H9 (cell line): ENCODE results near the gene NR2C1. TPM values are rescaled to one million over a fixed set of nuclear protein-coding genes. Genes with fewer than 3 reads are reported as not detected.

Experiments
- DNase-seq: peaks from one replicate; pipeline ENCODE4 v3.0.0-alpha.2; 2017
- H2AFZ ChIP-seq: one replicate; pipeline ENCODE4 v1.6.1; 2013; ENCODE audit warnings: mild to moderate bottlenecking, low read length, control low read depth, moderate library complexity
- H2AK5ac ChIP-seq: 2 replicates; pipeline ENCODE4 v1.6.1; 2013; ENCODE audit warnings: low read length, control low read depth, mixed read lengths; ENCODE audit not compliant: insufficient read length
- H2BK120ac ChIP-seq: one replicate; pipeline ENCODE4 v1.6.1; 2013; ENCODE audit warnings: low read depth, mild to moderate bottlenecking, low read length, control low read depth, inconsistent platforms; ENCODE audit not compliant: poor library complexity, severe bottlenecking
- H2BK12ac ChIP-seq: 2 replicates; pipeline ENCODE4 v1.6.1; 2013; ENCODE audit warnings: low read length, control low read depth, mixed read lengths, low read depth; ENCODE audit not compliant: insufficient read length
- H2BK15ac ChIP-seq: 2 replicates; pipeline ENCODE4 v1.6.1; 2013; ENCODE audit warnings: low read depth, low read length, control low read depth
- H2BK20ac ChIP-seq: one replicate; pipeline ENCODE4 v1.6.1; 2013; ENCODE audit warnings: low read depth, mild to moderate bottlenecking, low read length, control low read depth, inconsistent platforms; ENCODE audit not compliant: poor library complexity, severe bottlenecking
- H2BK5ac ChIP-seq: 2 replicates; pipeline ENCODE4 v1.6.1; 2013; ENCODE audit warnings: low read length, control low read depth, mixed read lengths; ENCODE audit not compliant: insufficient read length
- H3K14ac ChIP-seq: 2 replicates; pipeline ENCODE4 v1.6.1; 2013; ENCODE audit warnings: low read length, control low read depth; ENCODE audit not compliant: insufficient read depth
- H3K18ac ChIP-seq: 2 replicates; pipeline ENCODE4 v1.6.1; 2013; ENCODE audit warnings: low read depth, mild to moderate bottlenecking, mixed read lengths, low read length, control low read depth; ENCODE audit not compliant: insufficient read length
- H3K23ac ChIP-seq: 2 replicates; pipeline ENCODE4 v1.6.1; 2013; ENCODE audit warnings: low read length, control low read depth, mixed read lengths, low read depth; ENCODE audit not compliant: insufficient read length
- H3K23me2 ChIP-seq: 2 replicates; pipeline ENCODE4 v1.6.1; 2013; ENCODE audit warnings: low read depth, mild to moderate bottlenecking, mixed read lengths, low read length, control low read depth; ENCODE audit not compliant: insufficient read length, poor library complexity, severe bottlenecking
- H3K27ac ChIP-seq: 2 replicates; pipeline ENCODE4 v1.5.1; 2013; ENCODE audit warnings: low read length, control low read depth, mixed read lengths, low read depth; ENCODE audit not compliant: insufficient read length
- H3K27me3 ChIP-seq: 2 replicates; pipeline ENCODE4 v1.6.1; 2013; ENCODE audit warnings: low read length, control low read depth, inconsistent platforms; ENCODE audit not compliant: insufficient read depth
- H3K4ac ChIP-seq: 2 replicates; pipeline ENCODE4 v1.6.1; 2013; ENCODE audit warnings: low read depth, mild to moderate bottlenecking, control low read depth, inconsistent platforms, low read length, moderate library complexity
- H3K4me1 ChIP-seq: 2 replicates; pipeline ENCODE4 v1.6.1; 2013; ENCODE audit warnings: low read length, control low read depth, inconsistent platforms; ENCODE audit not compliant: insufficient read depth
- H3K4me2 ChIP-seq: 2 replicates; pipeline ENCODE4 v1.6.1; 2013; ENCODE audit warnings: low read length, control low read depth, mixed read lengths; ENCODE audit not compliant: insufficient read length, insufficient read depth
- H3K56ac ChIP-seq: 2 replicates; pipeline ENCODE4 v1.6.1; 2013; ENCODE audit warnings: low read depth, mild to moderate bottlenecking, mixed read lengths, low read length, control low read depth; ENCODE audit not compliant: insufficient read length
- H3K79me1 ChIP-seq: 2 replicates; pipeline ENCODE4 v1.6.1; 2013; ENCODE audit warnings: low read depth, mild to moderate bottlenecking, moderate library complexity, low read length, control low read depth, inconsistent platforms; ENCODE audit not compliant: insufficient read depth, poor library complexity, severe bottlenecking
- H3K79me2 ChIP-seq: 2 replicates; pipeline ENCODE4 v1.6.1; 2013; ENCODE audit warnings: low read length, control low read depth, inconsistent platforms; ENCODE audit not compliant: insufficient read depth
- H3K9ac ChIP-seq: 2 replicates; pipeline ENCODE4 v1.6.1; 2013; ENCODE audit warnings: low read length, control low read depth, mixed read lengths; ENCODE audit not compliant: insufficient read length; ENCODE audit errors: extremely low read depth
- H3K9me3 ChIP-seq: one replicate; pipeline ENCODE4 v1.6.1; 2013; ENCODE audit warnings: low read depth, low read length, inconsistent platforms; ENCODE audit not compliant: control insufficient read depth
- H3T11ph ChIP-seq: one replicate; pipeline ENCODE4 v1.6.1; 2013; ENCODE audit warnings: mild to moderate bottlenecking, low read length, control low read depth, inconsistent platforms
- H4K20me1 ChIP-seq: one replicate; pipeline ENCODE4 v1.6.1; 2013; ENCODE audit not compliant: control insufficient read depth, insufficient read length, insufficient read depth
- H4K5ac ChIP-seq: 2 replicates; pipeline ENCODE4 v1.6.1; 2013; ENCODE audit warnings: low read depth, mild to moderate bottlenecking, mixed read lengths, low read length, control low read depth; ENCODE audit not compliant: insufficient read length
- H4K8ac ChIP-seq: replicated peaks from 2 replicates; pipeline ENCODE4 v1.6.1; 2013; ENCODE audit warnings: low read length, control low read depth, mixed read lengths, low read depth; ENCODE audit not compliant: insufficient read length
- H4K91ac ChIP-seq: 2 replicates; pipeline ENCODE4 v1.6.1; 2013; ENCODE audit warnings: low read depth, mild to moderate bottlenecking, moderate library complexity, mixed read lengths, low read length, control low read depth; ENCODE audit not compliant: insufficient read length
- H3K27ac Mint-ChIP-seq, 3 experiments: 2 replicates in 2 of 3; 3 replicates in 1 of 3; pipeline ENCODE4 v1.8.0; 2020 to 2021; ENCODE audit warnings: mixed read lengths in 3 of 3, mild to moderate bottlenecking in 1 of 3, moderate library complexity in 1 of 3
- H3K27me3 Mint-ChIP-seq: 2 replicates; pipeline ENCODE4 v1.8.0; 2021; ENCODE audit warnings: low read depth, mild to moderate bottlenecking, moderate library complexity, mixed read lengths
- H3K36me3 Mint-ChIP-seq, 3 experiments: 2 replicates in 2 of 3; 3 replicates in 1 of 3; pipeline ENCODE4 v1.8.0; 2020 to 2021; ENCODE audit warnings: low read depth in 3 of 3, mixed read lengths in 3 of 3; ENCODE audit not compliant: insufficient read depth in 1 of 3
- H3K4me1 Mint-ChIP-seq, 2 experiments: 2 replicates each; pipeline ENCODE4 v1.8.0; 2020; ENCODE audit warnings: mixed read lengths in 2 of 2
- H3K4me3 Mint-ChIP-seq, 2 experiments: 2 replicates in 1 of 2; 3 replicates in 1 of 2; pipeline ENCODE4 v1.8.0; 2020 to 2021; ENCODE audit warnings: mild to moderate bottlenecking in 2 of 2, mixed read lengths in 2 of 2, moderate library complexity in 1 of 2
- H3K9me3 Mint-ChIP-seq, 2 experiments: 2 replicates in 1 of 2; 3 replicates in 1 of 2; pipeline ENCODE4 v1.8.0; 2020; ENCODE audit warnings: mild to moderate bottlenecking in 2 of 2, mixed read lengths in 2 of 2, moderate library complexity in 1 of 2
- CTCF ChIP-seq: fragments of 200-600 bp; sonication (generic); conservative IDR thresholded peaks from 3 replicates; pipeline ENCODE4 v1.8.0; 2021; ENCODE audit warnings: antibody characterized with exemption, mild to moderate bottlenecking
- WGBS: extraction: QIAGEN DNeasy Blood & Tissue Kit; methylation state at CpG from one replicate; pipeline ENCODE4 v1.1.7; 2013; ENCODE audit warnings: missing lambda C conversion rate, low lambda C conversion rate, mixed read lengths; ENCODE audit not compliant: insufficient read length; ENCODE audit errors: extremely low coverage; 5-methylcytosine and 5-hydroxymethylcytosine counted together
- total RNA-seq: library from RNA; stranded (reverse); gene quantifications from 2 replicates; pipeline ENCODE4 v1.2.1, GENCODE V29; 2021

Gene NR2C1
- total RNA-seq, 1 experiment from 2014 or later, result 47.0 TPM

GRCh38 chr12:95115641-95116040, 42.2 kb upstream of the NR2C1 start:
- no peak for TF ChIP-seq CTCF
- peak overlapping the region in 2 of 3 experiments; percentile 69 to 89; a peak in 4 of 7 replicates for H3K27ac Mint-ChIP-seq
- no peak overlapping the region for H3K4me2 ChIP-seq

More at GRCh38 chr12:95115641-95116040, 42.2 kb upstream of the NR2C1 start:
- peaks cover 2% of the 10 kb centered on the region; the same call in 1 of the 2 replicates for H3K4me1 ChIP-seq
- Mint-ChIP-seq H3K4me3 (no peak overlapping the region), H3K4me1 (peaks cover 30 to 33% of the 10 kb centered on the region in 2 experiments), H3K9me3 (no peaks in the 10 kb centered on the region), H3K27me3 (no peaks in the 10 kb centered on the region), H3K36me3 (peaks cover 12 to 43% (median 38%) of the 10 kb centered on the region in 3 experiments; a peak in 6 of 7 replicates)
- no peaks in the 10 kb centered on the region for H4K20me1 ChIP-seq
- no peak overlapping the region for H3K23ac ChIP-seq
- no peak overlapping the region for H3K9ac ChIP-seq
- H2AK5ac ChIP-seq, result no peak overlapping the region
- no peaks in the 10 kb centered on the region for H3K79me2 ChIP-seq
- no peak overlapping the region for H2BK15ac ChIP-seq
- no peak for DNase-seq
- H3K27ac ChIP-seq, result no peak overlapping the region
- no peak overlapping the region for H3K4ac ChIP-seq
- no peak overlapping the region for H4K91ac ChIP-seq
- H3K23me2 ChIP-seq, result no peaks in the 10 kb centered on the region
- no peak overlapping the region for H3K56ac ChIP-seq
- WGBS, result no CpG with 5 or more reads among the region's 7 CpGs
- H4K8ac ChIP-seq, result no peak overlapping the region
- H3K79me1 ChIP-seq, result no peaks in the 10 kb centered on the region
- no peak overlapping the region for H3K14ac ChIP-seq
- no peaks in the 10 kb centered on the region for H3K9me3 ChIP-seq
- H3T11ph ChIP-seq, result no peak overlapping the region
- no peak overlapping the region for H2BK120ac ChIP-seq
- no peak overlapping the region for H2AFZ ChIP-seq
- no peak overlapping the region for H4K5ac ChIP-seq
- H3K18ac ChIP-seq, result no peak overlapping the region
- no peak overlapping the region for H2BK5ac ChIP-seq
- no peak overlapping the region for H2BK20ac ChIP-seq
- no peaks in the 10 kb centered on the region for H3K27me3 ChIP-seq
- H2BK12ac ChIP-seq, result no peak overlapping the region
